CD4-positive, CD25-positive, alpha-beta regulatory T cell (primary cell): ENCODE data around the gene MOB4. TPM values are rescaled to one million over a fixed set of nuclear protein-coding genes. Genes with fewer than 3 reads are reported as not detected.
"Not testable (repeated sequence)": the region's sequence is repeated elsewhere in the genome, so short reads cannot be mapped to it uniquely, and the experiment has no call there.

Source experiments
- ATAC-seq, 2 donors: fragments of 150-1000 bp; cut with Tn5 transposase; one replicate each; pipeline ENCODE4 v1.10.0; 2021; ENCODE audit warnings: low read depth in 2 of 2, moderate number of reproducible peaks in 2 of 2, moderate library complexity in 1 of 2
- DNase-seq, 3 donors: peaks; one replicate each; pipeline versions ENCODE4 v3.0.0 to v3.0.0-alpha.2; 2012 to 2022; ENCODE audit warnings: mixed read lengths in 1 of 3
- H3K27ac ChIP-seq: one replicate; pipeline ENCODE4 v1.7.0; 2013; ENCODE audit warnings: mild to moderate bottlenecking, low read length; ENCODE audit not compliant: insufficient read depth, poor library complexity, severe bottlenecking
- H3K27me3 ChIP-seq: one replicate; pipeline ENCODE4 v1.7.0; 2013; ENCODE audit warnings: low read length; ENCODE audit not compliant: control insufficient read depth, insufficient read depth
- H3K36me3 ChIP-seq: one replicate; pipeline ENCODE4 v1.7.0; 2013; ENCODE audit warnings: mild to moderate bottlenecking, low read length, moderate library complexity; ENCODE audit not compliant: control insufficient read depth, insufficient read depth
- H3K4me1 ChIP-seq: 2 replicates; pipeline ENCODE4 v1.7.0; 2013; ENCODE audit warnings: mild to moderate bottlenecking, low read length; ENCODE audit not compliant: insufficient read depth, control insufficient read depth, poor library complexity, severe bottlenecking
- H3K4me3 ChIP-seq: one replicate; pipeline ENCODE4 v1.7.0; 2013; ENCODE audit warnings: low read depth, mild to moderate bottlenecking, low read length, moderate library complexity
- H3K9me3 ChIP-seq, 2 experiments: 1 replicate in 1 of 2; 2 replicates in 1 of 2; pipeline ENCODE4 v1.7.0; 2013; ENCODE audit warnings: low read length in 2 of 2, mild to moderate bottlenecking in 1 of 2, moderate library complexity in 1 of 2; ENCODE audit not compliant: control insufficient read depth in 2 of 2
- H3K27ac Mint-ChIP-seq, 3 donors: one replicate each; pipeline ENCODE4 v1.8.0; 2020 to 2022; ENCODE audit warnings: mild to moderate bottlenecking in 3 of 3, mixed read lengths in 3 of 3, moderate library complexity in 2 of 3
- H3K27me3 Mint-ChIP-seq: one replicate; pipeline ENCODE4 v1.8.0; 2022; ENCODE audit warnings: mild to moderate bottlenecking, mixed read lengths
- H3K36me3 Mint-ChIP-seq: one replicate; pipeline ENCODE4 v1.8.0; 2020; ENCODE audit warnings: mixed read lengths
- H3K4me1 Mint-ChIP-seq, 4 donors: one replicate each; pipeline ENCODE4 v1.8.0; 2020 to 2022; ENCODE audit warnings: mixed read lengths in 4 of 4, mild to moderate bottlenecking in 1 of 4
- H3K4me3 Mint-ChIP-seq, 4 donors: one replicate each; pipeline ENCODE4 v1.8.0; 2020 to 2022; ENCODE audit warnings: mild to moderate bottlenecking in 4 of 4, mixed read lengths in 4 of 4, moderate library complexity in 3 of 4
- H3K9me3 Mint-ChIP-seq, 7 donors: one replicate each; pipeline ENCODE4 v1.8.0; 2020 to 2022; ENCODE audit warnings: mixed read lengths in 7 of 7, mild to moderate bottlenecking in 3 of 7, moderate library complexity in 2 of 7
- polyA plus RNA-seq, 4 donors: library from polyadenylated mRNA; unstranded; fragments of 300-500 nt; fragmentation: Illumina TruSeq; gene quantifications; one replicate each; pipeline ENCODE4 v1.2.3, GENCODE V29; 2021
- total RNA-seq: library from RNA; stranded (reverse); gene quantifications from one replicate; pipeline ENCODE4 v1.2.3, GENCODE V29; 2022

The MOB4 gene
- 22.7 TPM for total RNA-seq
- polyA plus RNA-seq, result 10 to 100 TPM; 25.1 to 36.0 (median 30.5) TPM

DNA sequence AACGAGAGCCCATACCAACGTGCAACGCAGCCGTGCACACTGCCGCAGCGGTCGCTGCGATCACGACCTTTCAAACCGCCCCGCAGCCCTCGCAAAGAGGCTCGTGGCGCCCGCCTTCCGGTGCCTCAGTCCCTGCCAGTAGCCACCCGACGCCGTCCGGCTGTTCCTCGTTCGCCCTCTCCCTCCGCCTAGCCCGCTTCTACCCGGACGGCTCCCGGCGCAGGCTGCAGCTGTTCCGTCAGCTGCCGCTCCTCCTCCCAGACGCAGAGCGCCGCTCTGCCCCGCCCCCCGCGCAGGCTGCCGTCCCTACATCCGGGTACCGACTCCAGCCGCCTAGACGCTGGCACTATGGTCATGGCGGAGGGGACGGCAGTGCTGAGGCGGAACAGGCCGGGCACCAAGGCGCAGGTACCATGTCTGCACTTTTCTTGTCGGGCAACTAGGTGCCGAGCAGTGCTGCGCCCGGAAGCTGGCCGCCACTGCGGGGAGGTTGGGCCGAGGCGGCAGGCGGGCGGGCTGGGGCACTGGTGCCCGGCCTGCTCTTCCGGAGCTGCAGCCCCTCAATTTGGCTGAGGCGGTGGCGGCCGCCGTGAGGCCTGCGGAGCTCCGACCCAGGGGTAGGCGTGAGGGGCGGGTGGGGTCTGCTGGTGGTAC, at the start of gene MOB4:
Gene MOB4, plus strand, starts transcription at position 328 of the 654 bp plus-strand sequence. Its CDS starts 21 bp downstream, at position 349.
- no peaks in the 10 kb centered on the region for H3K9me3 ChIP-seq
- peaks cover 6% of the 10 kb centered on the region for H3K27me3 Mint-ChIP-seq
- peaks cover 0 to 3% (median 0%) of the 10 kb centered on the region in 7 donors for H3K9me3 Mint-ChIP-seq
- no peaks in the 10 kb centered on the region for H3K27me3 ChIP-seq
- H3K36me3 ChIP-seq, result peaks cover 10% of the 10 kb centered on the region
- H3K4me3 Mint-ChIP-seq, result peak within 1 kb of the TSS; percentile 95 to 100 (median 98)
- DNase-seq (peak; percentile 91 to 97 (median 93)), ATAC-seq (peak; percentile 92 to 94)
- peaks cover 19% of the 10 kb centered on the region for H3K4me1 ChIP-seq
- H3K36me3 Mint-ChIP-seq, result peaks cover 17% of the 10 kb centered on the region
- peak within 1 kb of the TSS; percentile 99 for H3K4me3 ChIP-seq
- peak within 1 kb of the TSS; percentile 91 to 100 (median 93) for H3K27ac Mint-ChIP-seq
- peak within 1 kb of the TSS; percentile 92 for H3K27ac ChIP-seq
- peaks cover 27 to 59% (median 47%) of the 10 kb centered on the region in 4 donors for H3K4me1 Mint-ChIP-seq

DNA sequence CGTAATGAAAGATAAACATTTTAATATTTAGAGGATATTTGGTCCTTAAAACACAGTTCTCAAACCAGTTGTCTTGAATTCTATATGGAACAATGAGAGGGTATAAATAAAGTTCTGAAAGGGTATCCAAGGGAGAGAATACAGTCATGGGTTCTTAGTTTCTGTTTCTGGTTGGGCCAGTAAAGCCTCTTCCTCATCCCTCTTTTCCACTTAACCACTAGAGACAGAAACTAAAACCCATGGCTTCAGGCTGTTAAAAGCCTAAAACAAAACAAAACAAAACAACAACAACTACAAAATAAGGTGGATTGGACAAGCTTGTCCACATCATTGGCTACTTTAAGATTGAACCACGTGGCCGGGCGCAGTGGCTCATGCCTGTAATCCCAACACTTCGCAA, 43.7 kb upstream of the MOB4 start:
- Histone ChIP-seq H3K27me3 (no peaks in the 10 kb centered on the region), H3K36me3 (peaks cover 92% of the 10 kb centered on the region), H3K4me3 (no peak overlapping the region), H3K4me1 (no peaks in the 10 kb centered on the region), H3K27ac (no peak overlapping the region), H3K9me3 (no peaks in the 10 kb centered on the region)
- H3K27ac Mint-ChIP-seq, result no peak overlapping the region
- no peak overlapping the region for H3K4me3 Mint-ChIP-seq
- H3K36me3 Mint-ChIP-seq, result peaks cover 29% of the 10 kb centered on the region
- DNase-seq, result no peak
- ATAC-seq, result no peak
- H3K4me1 Mint-ChIP-seq, result peaks cover 0 to 5% (median 4%) of the 10 kb centered on the region in 4 donors
- no peaks in the 10 kb centered on the region for H3K9me3 Mint-ChIP-seq
- H3K27me3 Mint-ChIP-seq, result no peaks in the 10 kb centered on the region

DNA sequence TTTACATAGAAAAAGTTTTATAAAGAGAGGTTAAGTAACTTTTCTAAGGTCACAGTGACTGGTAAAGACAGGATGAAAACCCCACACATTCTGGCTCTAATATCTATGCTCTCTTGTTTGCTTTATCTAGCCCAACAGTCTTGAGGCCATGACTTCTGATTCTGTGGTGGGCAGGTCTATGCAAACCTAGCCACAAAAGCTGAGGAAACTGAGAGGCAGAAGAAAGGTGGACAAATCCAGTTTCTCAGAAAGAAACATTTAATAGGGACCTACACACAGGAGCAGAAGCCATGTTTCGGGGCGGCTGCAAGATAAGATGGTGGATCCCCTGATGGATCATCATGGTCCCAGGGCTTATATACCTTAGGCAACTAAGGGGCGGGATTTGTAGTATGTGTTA, 38.1 kb upstream of the MOB4 start:
- Histone ChIP-seq H3K4me3 (no peak overlapping the region), H3K27me3 (no peaks in the 10 kb centered on the region), H3K27ac (no peak overlapping the region), H3K36me3 (peaks cover 76% of the 10 kb centered on the region), H3K9me3 (peaks cover 0 to 4% of the 10 kb centered on the region in 2 experiments), H3K4me1 (no peaks in the 10 kb centered on the region)
- Mint-ChIP-seq H3K27me3 (no peaks in the 10 kb centered on the region), H3K4me1 (peaks cover 0 to 8% (median 3%) of the 10 kb centered on the region in 4 donors), H3K27ac (no peak overlapping the region), H3K36me3 (peaks cover 30% of the 10 kb centered on the region), H3K4me3 (no peak overlapping the region), H3K9me3 (peaks cover 0 to 5% (median 0%) of the 10 kb centered on the region in 7 donors)
- DNase-seq (no peak), ATAC-seq (no peak)

DNA sequence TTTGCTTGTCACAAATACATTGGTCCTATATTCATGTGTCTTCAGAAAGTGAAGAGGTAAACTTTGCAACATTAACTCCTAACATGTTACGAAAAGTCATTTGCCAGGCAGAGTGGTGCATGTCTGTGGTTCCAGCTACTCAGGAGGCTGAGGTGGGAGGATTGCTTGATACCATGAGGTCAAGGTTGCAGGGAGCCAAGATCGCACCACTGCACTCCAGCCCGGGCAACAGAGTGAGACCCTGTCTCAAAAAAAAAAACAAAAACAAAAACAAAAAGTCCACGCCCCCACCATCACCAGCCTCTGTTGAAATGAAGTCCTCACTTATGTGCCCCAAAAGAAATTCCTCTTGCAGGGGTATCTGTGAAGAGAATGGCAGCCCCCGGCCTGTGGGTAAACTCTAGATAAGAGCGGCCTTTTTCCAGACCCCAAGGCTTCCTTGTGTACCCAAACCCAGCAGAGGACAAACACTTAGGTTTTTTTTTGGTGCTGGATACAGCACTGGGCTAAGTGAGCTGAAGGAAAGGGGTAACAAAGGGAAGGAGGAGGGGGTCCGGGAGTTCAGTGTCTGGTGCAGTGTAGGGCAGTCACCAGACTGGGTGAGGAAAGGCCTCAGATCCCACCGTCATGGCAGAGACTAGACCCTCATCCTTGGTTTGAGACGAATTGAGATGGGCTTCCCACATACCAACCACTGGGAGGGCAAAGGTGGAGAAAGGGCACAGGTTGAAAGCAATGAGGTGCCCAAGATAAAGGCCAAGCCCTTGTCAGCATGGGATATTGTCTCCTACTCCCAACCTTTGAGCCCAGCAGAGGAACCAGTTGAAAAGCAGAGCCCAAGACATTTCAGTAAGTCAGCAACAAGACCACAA, 35.5 kb upstream of the MOB4 start:
- Mint-ChIP-seq H3K36me3 (peaks cover 38% of the 10 kb centered on the region), H3K4me3 (no peak overlapping the region), H3K27me3 (no peaks in the 10 kb centered on the region), H3K27ac (peak overlapping the region in 1 of 3 donors; percentile 67), H3K9me3 (peaks cover 0 to 12% (median 0%) of the 10 kb centered on the region in 7 donors), H3K4me1 (peaks cover 0 to 8% (median 3%) of the 10 kb centered on the region in 4 donors)
- Histone ChIP-seq H3K4me1 (no peaks in the 10 kb centered on the region), H3K27ac (no peak overlapping the region), H3K9me3 (peaks cover 6 to 20% of the 10 kb centered on the region in 2 experiments), H3K27me3 (no peaks in the 10 kb centered on the region), H3K4me3 (no peak overlapping the region), H3K36me3 (peaks cover 58% of the 10 kb centered on the region)
- no peak for ATAC-seq
- no peak for DNase-seq

DNA sequence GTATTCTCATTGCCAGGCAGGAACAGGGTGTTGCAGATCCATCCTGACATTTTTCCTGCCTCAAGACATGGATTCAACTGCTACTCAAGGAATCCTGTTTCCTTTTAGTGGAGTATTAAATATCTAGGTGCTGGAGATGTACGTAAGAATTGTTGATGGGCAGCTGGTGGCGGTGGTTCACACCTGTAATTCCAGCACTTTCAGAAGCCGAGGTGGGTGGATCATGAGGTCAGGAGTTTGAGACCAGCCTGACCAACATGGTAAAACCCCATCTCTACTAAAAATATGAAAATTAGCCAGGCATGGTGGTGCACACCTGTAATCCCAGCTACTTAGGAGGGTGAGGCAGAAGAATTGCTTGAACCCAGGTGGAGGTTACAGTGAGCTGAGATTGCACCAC, 31.6 kb upstream of the MOB4 start:
- ATAC-seq, H3K27ac Mint-ChIP-seq: not testable (repeated sequence)

DNA sequence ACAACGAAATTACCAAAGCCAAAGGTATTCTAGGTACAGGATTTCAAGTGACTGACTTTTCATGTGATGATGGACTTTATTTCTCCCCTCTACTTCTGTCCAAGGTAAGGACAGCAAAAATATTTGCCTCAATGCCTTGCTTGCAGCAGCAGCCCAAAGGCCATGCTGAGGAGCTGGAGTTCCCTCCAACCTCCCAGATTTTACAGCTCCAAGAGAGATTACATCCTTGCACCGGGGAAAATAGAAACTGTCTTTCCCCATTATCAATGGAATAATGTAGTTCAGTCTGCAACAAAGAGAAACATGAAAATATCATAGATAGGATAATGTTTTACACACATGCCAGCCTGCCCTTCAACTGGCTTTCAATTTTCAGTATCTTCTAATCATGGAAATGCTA, 29.7 kb upstream of the MOB4 start:
- no peak overlapping the region for H3K27ac ChIP-seq
- H3K4me1 ChIP-seq, result no peaks in the 10 kb centered on the region
- H3K36me3 ChIP-seq, result peaks cover 60% of the 10 kb centered on the region
- Mint-ChIP-seq H3K4me1 (peaks cover 0 to 8% (median 3%) of the 10 kb centered on the region in 4 donors), H3K27me3 (no peaks in the 10 kb centered on the region), H3K4me3 (no peak overlapping the region), H3K9me3 (peaks cover 0 to 10% (median 0%) of the 10 kb centered on the region in 7 donors), H3K36me3 (peaks cover 39% of the 10 kb centered on the region), H3K27ac (no peak overlapping the region)
- H3K27me3 ChIP-seq, result no peaks in the 10 kb centered on the region
- peaks cover 6 to 20% of the 10 kb centered on the region in 2 experiments for H3K9me3 ChIP-seq
- DNase-seq (no peak), ATAC-seq (no peak)
- H3K4me3 ChIP-seq, result no peak overlapping the region

More for the DNA sequence above, 31.6 kb upstream of the MOB4 start:
- H3K27me3 Mint-ChIP-seq, DNase-seq, H3K4me1 Mint-ChIP-seq, H3K4me3 ChIP-seq, H3K27me3 ChIP-seq, H3K4me1 ChIP-seq, H3K27ac ChIP-seq, H3K4me3 Mint-ChIP-seq: not testable (repeated sequence)
- Histone ChIP-seq H3K36me3 (peaks cover 57% of the 10 kb centered on the region), H3K9me3 (peaks cover 6 to 20% of the 10 kb centered on the region in 2 experiments)
- peaks cover 42% of the 10 kb centered on the region for H3K36me3 Mint-ChIP-seq
- peaks cover 0 to 12% (median 0%) of the 10 kb centered on the region in 7 donors for H3K9me3 Mint-ChIP-seq

DNA sequence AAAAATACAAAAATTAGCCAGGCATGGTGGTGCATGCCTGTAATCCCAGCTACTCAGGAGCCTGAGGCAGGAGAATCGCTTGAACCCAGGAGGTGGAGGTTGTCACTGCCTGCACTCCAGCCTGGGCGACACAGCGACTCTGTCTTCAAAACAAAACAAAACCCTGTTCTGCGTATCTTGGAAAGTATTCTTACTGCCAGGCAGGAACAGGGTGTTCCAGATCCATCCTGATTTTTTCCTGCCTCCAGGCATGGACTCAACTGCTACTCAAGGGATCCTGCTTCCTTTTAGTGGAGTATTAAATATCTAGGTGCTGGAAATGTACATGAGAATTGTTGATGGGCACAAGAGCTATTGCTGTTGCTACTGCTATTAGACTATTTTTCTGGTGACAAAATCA, 28.5 kb upstream of the MOB4 start:
- no peak overlapping the region for H3K4me3 ChIP-seq
- DNase-seq (no peak), ATAC-seq (no peak)
- Mint-ChIP-seq H3K27me3 (no peaks in the 10 kb centered on the region), H3K36me3 (peaks cover 45% of the 10 kb centered on the region), H3K4me3 (no peak overlapping the region), H3K9me3 (peaks cover 0 to 9% (median 0%) of the 10 kb centered on the region in 7 donors), H3K27ac (no peak overlapping the region), H3K4me1 (peaks cover 0 to 13% (median 5%) of the 10 kb centered on the region in 4 donors)
- no peaks in the 10 kb centered on the region for H3K27me3 ChIP-seq
- no peaks in the 10 kb centered on the region for H3K4me1 ChIP-seq
- H3K36me3 ChIP-seq, result peaks cover 63% of the 10 kb centered on the region
- no peak overlapping the region for H3K27ac ChIP-seq
- peaks cover 6 to 19% of the 10 kb centered on the region in 2 experiments for H3K9me3 ChIP-seq
